MM.1S (cell line): ENCODE data around the gene XK.

Experiments used
- DNase-seq: peaks from one replicate; pipeline ENCODE4 v3.0.0-alpha.2; 2015
- H2AFZ ChIP-seq: fragments of 300-600 bp; sonication (generic); 2 replicates; pipeline ENCODE4 v1.6.0; 2016; ENCODE audit warnings: antibody characterized with exemption, low read length
- H3F3A ChIP-seq: fragments of 300-600 bp; sonication (generic); 2 replicates; pipeline ENCODE4 v1.6.1; 2016; ENCODE audit warnings: mild to moderate bottlenecking, antibody characterized with exemption, low read length, moderate library complexity, mixed read lengths; ENCODE audit not compliant: insufficient read depth
- H3K27ac ChIP-seq: fragments of 300-600 bp; sonication (generic); 2 replicates; pipeline ENCODE4 v1.5.1; 2016; ENCODE audit warnings: mild to moderate bottlenecking, low read length
- H3K27me3 ChIP-seq: fragments of 300-600 bp; sonication (generic); replicated peaks from 2 replicates; pipeline ENCODE4 v1.6.0; 2016; ENCODE audit warnings: low read length; ENCODE audit not compliant: insufficient read depth
- H3K36me3 ChIP-seq: fragments of 300-600 bp; sonication (generic); replicated peaks from 2 replicates; pipeline ENCODE4 v1.6.1; 2016; ENCODE audit warnings: mild to moderate bottlenecking, low read length, mixed read lengths; ENCODE audit not compliant: insufficient read depth
- H3K4me1 ChIP-seq: fragments of 300-600 bp; sonication (generic); 2 replicates; pipeline ENCODE4 v1.6.1; 2016; ENCODE audit warnings: low read length, mixed read lengths
- H3K4me2 ChIP-seq: fragments of 300-600 bp; sonication (generic); 2 replicates; pipeline ENCODE4 v1.6.0; 2016; ENCODE audit warnings: low read depth, low read length
- H3K4me3 ChIP-seq: fragments of 300-600 bp; sonication (generic); 2 replicates; pipeline ENCODE4 v1.5.1; 2016; ENCODE audit warnings: low read length, mixed read lengths
- H3K79me2 ChIP-seq: fragments of 300-600 bp; sonication (generic); 2 replicates; pipeline ENCODE4 v1.6.1; 2016; ENCODE audit warnings: mixed run types, low read length, mixed read lengths
- H3K9ac ChIP-seq: fragments of 300-600 bp; sonication (generic); 2 replicates; pipeline ENCODE4 v1.6.1; 2016; ENCODE audit warnings: low read length, mixed read lengths
- H3K9me2 ChIP-seq: fragments of 300-600 bp; sonication (generic); replicated peaks from 2 replicates; pipeline ENCODE4 v1.6.1; 2016; ENCODE audit warnings: mild to moderate bottlenecking, low read length, mixed read lengths; ENCODE audit not compliant: insufficient read depth
- H3K9me3 ChIP-seq: fragments of 300-600 bp; sonication (generic); replicated peaks from 2 replicates; pipeline ENCODE4 v1.6.1; 2016; ENCODE audit warnings: mild to moderate bottlenecking, low read length, mixed read lengths; ENCODE audit not compliant: insufficient read depth
- H4K20me1 ChIP-seq: fragments of 300-600 bp; sonication (generic); 2 replicates; pipeline ENCODE4 v1.6.1; 2016; ENCODE audit warnings: mild to moderate bottlenecking, low read length, moderate library complexity, mixed read lengths; ENCODE audit not compliant: insufficient read depth
- EZH2 ChIP-seq: fragments of 300-600 bp; sonication (generic); optimal IDR thresholded peaks from 2 replicates; pipeline ENCODE3; 2017; ENCODE audit warnings: low read depth, mild to moderate bottlenecking, antibody characterized with exemption, low read length, mixed read lengths
- EZH2phosphoT487 ChIP-seq: fragments of 300-600 bp; sonication (generic); IDR thresholded peaks from 2 replicates; pipeline ENCODE4 v1.6.1; 2018; ENCODE audit warnings: antibody characterized with exemption, low read length
- TF ChIP-seq, protein P1 (sequence below): fragments of 300-600 bp; sonication (generic); IDR thresholded peaks from 2 replicates; pipeline ENCODE4 v1.5.1; 2016; ENCODE audit warnings: antibody characterized with exemption, low read length, mixed read lengths

The XK gene

DNA sequence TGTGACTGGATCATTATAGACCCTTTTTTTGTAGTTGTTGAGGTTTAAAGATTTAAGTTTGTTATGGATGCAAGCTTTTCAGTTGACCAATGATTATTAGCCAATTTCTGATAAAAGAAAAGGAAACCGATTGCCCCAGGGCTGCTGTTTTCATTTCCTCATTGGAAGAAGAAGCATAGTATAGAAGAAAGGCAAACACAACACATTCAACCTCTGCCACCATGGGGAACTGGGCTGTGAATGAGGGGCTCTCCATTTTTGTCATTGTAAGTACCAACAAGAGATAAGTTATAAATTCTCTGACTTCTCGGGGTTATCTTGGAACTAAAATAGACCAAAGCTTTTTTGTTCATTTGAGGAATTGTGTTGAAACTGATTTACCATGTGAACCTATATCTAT, 94.3 kb downstream of the XK start, which contains the start of gene CYBB:
Gene CYBB (plus strand): TSS at position 203 of the 400 bp plus-strand sequence. CDS start 19 bp downstream, at position 222.
- no peak within 1 kb of the TSS for H3K27ac ChIP-seq
- DNase-seq = no peak
- H3F3A ChIP-seq = peaks cover 6% of the 10 kb centered on the region; the same call in 1 of the 2 replicates
- no peaks in the 10 kb centered on the region for H4K20me1 ChIP-seq
- peaks cover 31% of the 10 kb centered on the region for H3K4me1 ChIP-seq
- no peaks in the 10 kb centered on the region for H3K9me3 ChIP-seq
- no peaks in the 10 kb centered on the region for H3K9me2 ChIP-seq
- no peaks in the 10 kb centered on the region for H3K36me3 ChIP-seq
- no peaks in the 10 kb centered on the region for H3K27me3 ChIP-seq
- no peak for TF ChIP-seq EZH2phosphoT487
- H2AFZ ChIP-seq = 0 out of 2 replicates have a peak within 1 kb of the TSS, but pooled peaks have one; percentile 42
- H3K79me2 ChIP-seq = no peaks in the 10 kb centered on the region
- peak within 1 kb of the TSS; percentile 47 for H3K4me2 ChIP-seq
- peak within 1 kb of the TSS; percentile 7; the same call in 1 of the 2 replicates for H3K4me3 ChIP-seq
- no peak within 1 kb of the TSS for H3K9ac ChIP-seq

DNA sequence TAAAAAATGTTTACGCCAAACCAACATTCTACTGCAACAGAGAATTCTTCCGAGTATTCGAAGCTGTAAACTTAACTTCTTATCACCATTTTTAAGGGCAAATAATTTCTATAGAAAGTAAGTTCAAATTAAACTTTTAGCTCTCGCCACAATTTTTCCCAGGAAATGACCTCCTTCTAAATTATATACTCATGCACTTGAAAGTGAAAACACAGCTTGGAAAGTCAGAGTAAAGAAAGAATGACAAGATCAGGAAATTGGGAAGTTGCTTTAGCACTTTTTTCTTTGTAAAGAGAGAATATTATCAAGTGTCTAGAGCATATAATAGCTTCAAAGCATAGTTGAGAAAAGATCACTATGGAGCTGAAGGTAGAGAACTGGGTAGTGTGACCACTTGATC, 95.5 kb downstream of the XK start:
- TF ChIP-seq EZH2phosphoT487 (no peak), EZH2 (no peak)
- TF ChIP-seq, protein P1, sequence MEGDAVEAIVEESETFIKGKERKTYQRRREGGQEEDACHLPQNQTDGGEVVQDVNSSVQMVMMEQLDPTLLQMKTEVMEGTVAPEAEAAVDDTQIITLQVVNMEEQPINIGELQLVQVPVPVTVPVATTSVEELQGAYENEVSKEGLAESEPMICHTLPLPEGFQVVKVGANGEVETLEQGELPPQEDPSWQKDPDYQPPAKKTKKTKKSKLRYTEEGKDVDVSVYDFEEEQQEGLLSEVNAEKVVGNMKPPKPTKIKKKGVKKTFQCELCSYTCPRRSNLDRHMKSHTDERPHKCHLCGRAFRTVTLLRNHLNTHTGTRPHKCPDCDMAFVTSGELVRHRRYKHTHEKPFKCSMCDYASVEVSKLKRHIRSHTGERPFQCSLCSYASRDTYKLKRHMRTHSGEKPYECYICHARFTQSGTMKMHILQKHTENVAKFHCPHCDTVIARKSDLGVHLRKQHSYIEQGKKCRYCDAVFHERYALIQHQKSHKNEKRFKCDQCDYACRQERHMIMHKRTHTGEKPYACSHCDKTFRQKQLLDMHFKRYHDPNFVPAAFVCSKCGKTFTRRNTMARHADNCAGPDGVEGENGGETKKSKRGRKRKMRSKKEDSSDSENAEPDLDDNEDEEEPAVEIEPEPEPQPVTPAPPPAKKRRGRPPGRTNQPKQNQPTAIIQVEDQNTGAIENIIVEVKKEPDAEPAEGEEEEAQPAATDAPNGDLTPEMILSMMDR = no peak
- no peak overlapping the region for H3K27ac ChIP-seq
- H4K20me1 ChIP-seq = no peaks in the 10 kb centered on the region
- no peaks in the 10 kb centered on the region for H3K27me3 ChIP-seq
- peaks cover 34% of the 10 kb centered on the region for H3K4me1 ChIP-seq
- H3K4me2 ChIP-seq = no peak overlapping the region
- H3K9me2 ChIP-seq = no peaks in the 10 kb centered on the region
- no peak overlapping the region for H2AFZ ChIP-seq
- H3K9me3 ChIP-seq = no peaks in the 10 kb centered on the region
- H3K36me3 ChIP-seq = no peaks in the 10 kb centered on the region
- DNase-seq = no peak
- H3K9ac ChIP-seq = no peak overlapping the region
- no peaks in the 10 kb centered on the region for H3K79me2 ChIP-seq
- H3K4me3 ChIP-seq = no peak overlapping the region
- H3F3A ChIP-seq = peaks cover 16% of the 10 kb centered on the region
